ENCODE data around the gene RCAN1.

RCAN1 gene

GRCh38 chr21:34603710-34604057, 11.2 kb downstream of the RCAN1 start:
- Histone ChIP-seq H3K27ac (no peak overlapping the region), H3K4me3 (no peak overlapping the region)

- H3K27ac ChIP-seq = no peak overlapping the region
- H3K4me3 ChIP-seq = no peak overlapping the region
Observed at GRCh38 chr21:34603002-34603709, 11.8 kb downstream of the RCAN1 start.

DNA sequence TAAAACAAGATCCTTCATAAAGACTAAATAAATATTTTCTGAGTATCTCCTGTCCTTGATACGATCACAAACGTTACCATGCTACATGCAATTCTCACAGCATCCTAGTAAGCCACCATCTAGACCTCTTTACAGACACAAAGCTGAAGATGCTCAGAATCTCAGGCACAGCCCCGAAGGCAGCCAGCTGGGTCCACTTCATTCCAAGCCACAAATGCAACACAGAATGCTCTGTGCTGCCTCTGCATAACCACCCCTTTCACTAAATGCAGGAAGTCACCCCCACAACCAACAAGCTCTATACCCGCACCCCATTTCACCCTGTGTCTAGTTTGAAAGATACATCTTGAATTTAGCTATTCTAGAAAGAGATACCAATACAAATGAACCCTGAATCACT, 12.9 kb downstream of the RCAN1 start:
- no peak overlapping the region for H3K4me3 ChIP-seq
- no peak overlapping the region for H3K27ac ChIP-seq

- no peak overlapping the region for H3K4me3 ChIP-seq
- no peak overlapping the region for H3K27ac ChIP-seq
Observed at GRCh38 chr21:34599534-34600101, 15.3 kb downstream of the RCAN1 start.

DNA sequence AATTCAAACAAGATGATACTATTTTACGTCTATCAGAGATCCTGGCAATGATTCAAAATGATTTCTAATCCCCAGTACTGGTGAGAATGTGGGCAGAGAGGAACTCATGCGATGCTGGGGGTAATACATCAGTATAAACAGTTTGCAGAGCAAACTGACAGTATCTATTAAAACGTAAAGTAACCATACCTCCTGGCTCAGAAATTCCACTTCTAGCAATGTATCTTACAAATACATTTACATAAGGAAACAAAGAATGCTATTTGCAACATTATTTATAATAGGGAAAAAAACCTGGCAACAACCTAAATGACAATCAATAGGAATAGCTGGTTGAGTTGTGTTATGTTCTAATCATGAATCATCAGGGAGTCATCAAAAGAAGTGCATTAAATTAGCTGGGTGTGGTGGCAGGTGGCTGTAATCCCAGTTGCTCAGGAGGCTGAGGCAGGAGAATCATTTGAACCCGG, 15.9 kb downstream of the RCAN1 start:
- Histone ChIP-seq H3K27ac (no peak overlapping the region), H3K4me3 (no peak overlapping the region)

DNA sequence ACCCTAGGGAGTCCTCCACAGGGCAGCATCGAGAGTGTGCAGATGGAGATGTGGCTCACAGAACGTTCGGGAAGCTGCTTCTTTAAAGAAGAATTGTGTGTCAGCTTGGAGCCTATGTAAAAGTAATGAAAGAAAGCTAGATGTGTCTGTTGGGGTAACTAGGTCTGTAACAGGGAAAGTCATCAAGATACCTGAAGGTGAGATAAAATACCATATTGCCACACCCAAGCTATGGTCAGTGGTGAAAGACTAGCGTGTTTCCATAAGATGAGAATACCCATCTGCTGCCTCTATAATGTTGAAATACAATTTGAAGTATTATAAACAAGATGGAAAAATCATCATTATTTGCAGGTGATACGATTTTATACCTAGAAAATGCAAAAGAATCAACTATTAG, 17.5 kb downstream of the RCAN1 start:
- Histone ChIP-seq H3K27ac (no peak overlapping the region), H3K4me3 (no peak overlapping the region)

DNA sequence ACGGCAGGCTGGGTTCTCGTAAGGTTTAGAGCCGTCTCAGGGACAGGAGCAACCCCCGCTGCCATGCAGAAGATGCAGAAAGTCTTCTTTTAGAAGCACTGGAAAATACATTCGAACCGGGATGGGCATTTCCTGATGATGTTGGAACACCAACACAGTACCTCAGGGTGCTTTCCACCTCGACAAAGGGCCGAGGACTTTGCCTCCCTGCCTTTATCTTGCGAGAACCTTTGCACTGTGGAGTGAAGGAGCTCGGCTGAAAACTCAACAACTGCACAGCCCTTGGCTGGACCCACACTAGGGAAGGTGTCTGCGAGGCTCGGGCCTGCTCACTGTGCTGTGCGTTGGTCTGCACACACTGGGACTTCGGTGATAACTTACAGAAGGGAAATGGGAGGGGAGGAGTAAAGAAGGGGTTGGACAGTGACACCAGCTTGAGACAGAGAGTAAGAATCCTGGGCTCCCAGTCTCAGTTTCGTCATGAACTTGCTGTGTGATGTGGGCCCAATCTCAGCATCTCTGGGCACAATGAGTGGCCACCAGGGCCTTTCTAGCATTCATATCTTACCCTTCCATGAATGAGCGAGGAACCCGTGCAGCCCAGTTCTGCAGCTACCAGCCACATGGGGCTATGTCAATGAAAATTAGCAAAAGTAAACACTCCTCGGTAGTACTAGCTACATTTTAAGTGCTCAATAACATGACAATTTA, 18.2 kb downstream of the RCAN1 start:
- H3K27ac ChIP-seq = no peak overlapping the region

DNA sequence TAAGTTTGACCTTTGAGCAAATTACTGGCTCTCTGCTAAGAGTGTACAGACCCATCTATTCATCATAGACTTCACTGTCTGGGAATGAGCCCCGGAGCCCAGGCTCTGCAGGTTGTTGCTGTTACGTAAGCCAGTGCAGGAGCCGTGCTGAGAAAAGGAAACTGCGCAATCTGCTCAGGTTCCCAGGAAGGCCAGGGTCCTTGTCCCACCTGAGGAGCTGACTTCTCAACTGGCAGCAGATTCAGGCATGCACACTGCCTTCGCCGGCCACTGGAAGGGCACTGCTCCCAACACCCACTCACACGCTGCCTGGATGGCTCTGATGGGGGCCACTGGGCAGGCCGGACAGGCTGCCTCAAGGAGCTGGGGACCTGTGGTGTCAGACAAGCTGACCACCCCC, 19.5 kb downstream of the RCAN1 start:
- H3K27ac ChIP-seq = no peak overlapping the region
- H3K4me3 ChIP-seq = no peak overlapping the region

More for the DNA sequence above, 18.2 kb downstream of the RCAN1 start:
- no peak overlapping the region for H3K4me3 ChIP-seq

- Histone ChIP-seq H3K27ac (peak overlapping the region in 1 of 21 experiments; percentile 26), H3K4me3 (no peak overlapping the region)
Observed at GRCh38 chr21:34594566-34595234, 20.2 kb downstream of the RCAN1 start.

GRCh38 chr21:34593954-34594531, 20.9 kb downstream of the RCAN1 start:
- H3K27ac ChIP-seq = peak overlapping the region in 1 of 21 experiments; percentile 26
- no peak overlapping the region for H3K4me3 ChIP-seq

GRCh38 chr21:34593423-34593822, 21.5 kb downstream of the RCAN1 start:
- Histone ChIP-seq H3K27ac (no peak overlapping the region), H3K4me3 (no peak overlapping the region)

GRCh38 chr21:34592120-34592955, 22.6 kb downstream of the RCAN1 start:
- peak overlapping the region in 3 of 21 experiments; percentile 3 to 32 (median 11) for H3K27ac ChIP-seq

GRCh38 chr21:34590520-34590919, 24.4 kb downstream of the RCAN1 start:
- no peak overlapping the region for H3K4me3 ChIP-seq
- H3K27ac ChIP-seq = no peak overlapping the region

More at GRCh38 chr21:34592120-34592955, 22.6 kb downstream of the RCAN1 start:
- no peak overlapping the region for H3K4me3 ChIP-seq

GRCh38 chr21:34589511-34590282, 25.2 kb downstream of the RCAN1 start:
- no peak overlapping the region for H3K27ac ChIP-seq
- no peak overlapping the region for H3K4me3 ChIP-seq

- H3K27ac ChIP-seq = peak overlapping the region in 7 of 21 experiments; percentile 7 to 54 (median 20)
- H3K4me3 ChIP-seq = no peak overlapping the region
Observed at GRCh38 chr21:34583926-34584563, 30.9 kb downstream of the RCAN1 start.

DNA sequence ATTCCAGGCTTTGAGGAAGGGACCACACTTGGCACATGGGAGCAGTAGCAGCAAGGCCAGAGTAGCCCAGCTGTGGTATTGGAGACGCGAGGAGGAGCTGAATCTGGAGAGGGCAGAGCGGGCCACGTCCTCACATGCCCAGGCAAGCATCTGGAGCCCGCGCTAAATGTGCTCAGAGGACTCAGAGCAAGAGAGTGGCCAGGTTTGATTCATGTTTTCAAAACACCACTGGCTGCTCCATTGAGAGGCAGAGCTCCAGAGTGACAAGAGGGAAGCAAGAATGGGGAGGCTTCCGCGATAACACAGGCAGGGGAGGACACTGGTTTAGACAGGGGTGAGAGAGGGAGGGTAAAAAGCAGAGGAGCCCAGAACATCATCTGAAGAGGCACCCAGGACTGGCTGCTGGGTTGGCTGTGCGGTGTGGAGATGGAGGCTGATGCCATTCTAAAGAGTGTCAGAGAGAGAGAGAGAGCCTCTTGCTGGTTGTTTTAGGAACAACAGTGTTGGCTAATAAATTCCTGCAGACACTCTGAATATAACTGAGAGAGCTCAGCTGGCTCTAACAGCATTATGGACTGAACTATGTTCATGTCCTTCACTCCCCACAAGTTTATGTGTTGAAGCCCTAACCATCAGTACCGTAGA, 32.3 kb downstream of the RCAN1 start:
- Histone ChIP-seq H3K27ac (peak overlapping the region in 11 of 21 experiments; percentile 10 to 78 (median 51)), H3K4me3 (no peak overlapping the region)

DNA sequence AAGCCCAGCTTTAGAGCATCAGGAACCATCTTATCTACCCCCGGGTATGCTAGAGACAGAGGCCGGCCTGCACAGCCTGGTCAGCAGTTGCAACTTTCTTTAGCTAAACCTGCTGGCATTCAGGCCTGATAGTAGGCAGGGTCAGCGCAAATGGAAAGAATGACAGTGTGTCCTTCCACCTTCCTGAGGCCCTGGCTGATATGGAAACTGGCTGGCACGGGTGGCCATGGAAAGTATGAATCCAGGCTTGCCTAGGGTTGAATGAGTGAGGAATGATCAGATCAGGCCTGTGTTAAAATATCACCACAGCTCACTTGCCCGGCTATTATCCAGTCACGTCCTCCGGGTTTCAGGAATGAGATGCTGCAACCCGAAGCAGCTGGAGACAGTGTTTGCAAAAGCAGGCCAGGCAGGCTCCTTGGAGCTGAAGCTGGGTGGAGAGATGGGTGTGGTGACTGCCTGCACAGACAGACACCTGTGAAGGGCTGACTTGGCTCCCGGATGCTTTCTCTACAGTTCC, 34.7 kb downstream of the RCAN1 start:
- Histone ChIP-seq H3K27ac (peak overlapping the region in 20 of 21 experiments; percentile 17 to 83 (median 69)), H3K4me3 (no peak overlapping the region)
